NCI-H1092 (cell line): ENCODE measurements around the gene BABAM2.

Experiments
- DNase-seq: peaks from one replicate; lab custom pipeline; 2025; lab: John Stamatoyannopoulos, UW

BABAM2 gene

DNA sequence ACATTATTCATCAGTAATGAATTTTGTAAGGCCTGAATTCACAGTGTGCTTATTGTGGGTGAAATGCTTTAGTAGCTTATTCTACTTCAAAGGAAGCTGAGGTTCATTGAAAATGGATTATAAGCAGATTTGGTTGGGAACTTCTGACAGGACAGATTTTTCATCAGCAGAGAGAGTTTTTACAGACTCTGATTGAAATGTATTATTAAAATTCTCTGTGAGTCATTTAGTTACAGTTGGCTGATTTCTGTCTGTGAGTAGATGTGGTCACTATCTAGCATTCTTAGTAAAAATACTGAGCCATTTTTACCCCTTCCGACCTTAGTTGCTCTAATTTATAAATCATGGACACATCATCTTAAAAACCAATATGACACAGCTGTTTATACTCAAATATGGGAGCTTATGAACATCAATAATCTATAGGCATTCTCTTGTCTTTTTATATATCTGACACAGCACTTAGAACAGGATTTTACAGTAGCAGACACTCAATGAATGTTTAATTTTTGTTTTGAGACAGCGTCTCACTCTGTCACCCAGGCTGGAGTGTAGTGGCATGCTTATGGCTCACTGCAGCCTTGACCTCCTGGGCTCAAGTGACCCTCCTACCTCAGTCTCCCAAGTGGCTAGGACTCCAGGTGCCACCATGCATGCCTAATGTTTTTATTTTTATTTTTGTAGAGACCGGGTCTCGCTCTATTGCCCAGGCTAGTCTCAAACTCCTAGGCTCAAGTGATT is 239.6 kb downstream of the BABAM2 start:
- no peak for DNase-seq

DNA sequence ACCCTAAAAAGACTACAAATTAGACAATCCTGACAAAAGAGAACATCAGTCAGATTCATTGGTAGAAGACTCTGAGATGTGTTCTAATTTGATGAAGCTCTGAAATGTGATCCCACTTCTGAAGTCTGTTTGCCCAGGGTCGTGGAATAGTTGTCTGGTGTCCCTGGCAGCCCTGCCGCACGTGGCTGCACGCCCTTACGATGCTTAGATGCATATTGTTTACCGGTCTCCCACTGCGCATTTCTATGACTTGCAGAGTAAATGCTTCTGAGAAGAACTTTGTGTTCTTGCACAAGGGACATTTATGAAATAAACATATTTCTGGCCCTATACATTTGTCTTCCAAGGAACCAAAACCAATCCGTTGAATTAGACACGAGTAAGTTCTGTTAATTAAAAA is 243.2 kb downstream of the BABAM2 start:
- DNase-seq, result no peak

DNA sequence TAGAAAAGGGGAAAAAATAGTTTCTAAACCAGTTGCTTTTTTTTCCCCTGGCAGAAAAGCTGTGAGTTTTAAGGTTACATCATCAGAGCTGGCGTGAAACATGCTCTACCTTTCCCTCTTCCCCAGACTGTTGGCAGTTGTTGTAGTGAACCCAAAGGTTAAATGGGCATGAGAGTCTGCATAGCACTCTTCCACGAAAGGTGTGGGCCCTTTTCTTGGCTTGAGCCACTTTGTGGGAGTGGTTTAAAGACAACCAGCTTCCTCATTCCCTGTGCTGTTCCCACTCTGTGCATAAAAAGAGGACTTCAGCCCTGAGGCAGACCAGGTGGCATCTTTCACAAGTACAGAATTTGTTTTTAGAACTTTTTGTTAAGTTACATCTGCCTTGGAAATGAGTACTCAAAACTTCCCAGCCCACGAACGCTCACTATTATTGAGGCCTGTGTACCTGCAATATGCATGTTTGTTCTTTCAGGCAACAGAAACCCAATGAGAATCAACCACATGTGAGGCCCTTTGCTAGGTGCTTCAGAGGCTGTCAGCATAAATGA is 243.8 kb downstream of the BABAM2 start:
- DNase-seq, result no peak

DNA sequence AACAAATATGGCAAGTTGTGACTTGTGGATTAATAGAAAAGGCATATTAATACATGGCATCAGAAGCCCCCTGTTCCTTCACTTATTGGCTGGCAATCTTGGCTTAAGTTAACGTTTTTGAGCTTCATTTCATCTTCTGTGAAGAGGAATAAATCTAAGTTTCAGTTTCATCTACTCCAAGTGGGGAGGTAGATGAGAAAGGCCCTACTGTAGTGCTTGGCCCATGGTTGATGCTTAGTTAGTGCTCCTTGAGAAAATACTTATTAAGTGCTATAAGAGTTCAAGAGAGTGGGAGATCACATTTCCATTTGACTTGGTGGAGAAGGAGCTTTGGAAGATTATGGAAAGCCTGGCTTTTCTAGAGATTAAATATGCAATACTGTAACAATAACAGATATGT is 244.3 kb downstream of the BABAM2 start:
- DNase-seq, result no peak

DNA sequence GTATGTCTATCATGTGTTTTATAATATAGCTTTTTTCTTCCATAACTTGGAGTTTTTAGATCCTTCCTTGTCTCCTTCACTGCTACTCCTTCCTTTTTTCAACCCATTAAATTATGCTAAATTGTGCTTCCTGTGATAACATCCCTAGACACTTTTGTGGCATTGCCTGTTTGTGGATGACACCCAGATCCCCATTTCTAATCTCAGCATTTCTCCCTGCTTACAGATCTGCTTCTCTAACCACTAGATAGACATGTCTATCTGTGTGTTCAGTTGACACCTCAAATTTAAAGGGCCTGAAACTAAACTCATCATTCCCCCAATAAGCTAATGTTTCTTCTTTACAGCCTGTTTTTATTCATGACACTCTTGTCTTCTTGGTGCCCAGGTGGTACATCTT is 244.8 kb downstream of the BABAM2 start:
- no peak for DNase-seq

DNA sequence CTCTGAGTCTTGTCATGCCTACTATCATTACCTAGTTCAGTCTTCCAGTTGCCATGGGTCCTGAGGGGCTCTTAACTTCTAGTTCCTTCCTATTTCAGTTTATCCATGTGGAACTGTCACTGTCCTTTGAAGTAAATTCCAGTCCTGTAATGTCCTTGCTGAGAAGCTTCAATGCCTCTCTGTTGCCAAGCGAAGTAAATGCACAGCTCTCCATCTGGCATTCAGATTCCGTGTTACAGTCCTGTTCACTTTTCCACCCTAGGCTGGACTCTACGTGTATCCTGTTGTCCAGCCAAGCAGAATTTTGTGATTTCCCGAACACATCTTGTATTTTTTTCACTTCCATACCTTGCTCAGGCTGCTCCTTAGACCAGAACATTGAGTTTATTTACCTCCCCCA is 245.3 kb downstream of the BABAM2 start:
- no peak for DNase-seq

DNA sequence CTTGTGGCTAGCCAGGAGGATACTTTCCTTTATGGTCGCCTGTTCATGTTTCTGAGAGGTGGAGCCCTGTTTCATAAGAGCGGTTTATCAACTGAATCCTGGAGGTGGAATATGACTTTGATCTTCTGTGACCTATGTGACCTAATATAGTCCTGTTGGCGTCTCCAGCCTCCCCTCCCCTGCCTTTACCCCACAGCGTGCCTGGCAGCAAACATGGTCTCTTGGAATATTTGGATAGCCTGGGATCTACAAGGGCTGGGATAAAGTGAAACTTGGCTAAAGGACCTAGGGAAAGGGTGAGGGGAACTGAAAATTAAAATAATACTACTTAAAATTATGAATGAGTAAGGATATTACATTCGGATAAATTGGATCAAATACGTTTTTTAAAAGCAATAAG is 246.0 kb downstream of the BABAM2 start:
- no peak for DNase-seq

DNA sequence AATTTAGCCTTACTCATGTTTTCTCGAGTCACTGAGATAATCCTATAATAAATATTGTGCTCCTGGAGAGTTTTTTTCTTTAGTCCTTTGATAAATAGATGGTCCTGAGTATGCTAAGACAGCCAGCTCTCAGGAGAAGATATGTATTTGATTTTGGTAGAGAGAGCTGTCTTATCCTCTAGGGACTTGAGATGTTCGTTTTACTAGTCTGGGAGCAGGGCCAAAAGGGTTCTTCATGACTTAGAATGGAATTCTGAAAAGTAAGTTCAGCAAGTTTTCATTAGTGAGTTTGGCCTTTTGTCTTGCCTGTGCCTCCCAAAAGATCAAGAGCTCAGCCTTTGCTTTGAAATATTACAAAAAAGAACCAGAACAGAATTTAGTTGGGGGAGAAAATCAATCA is 246.7 kb downstream of the BABAM2 start:
- no peak for DNase-seq

DNA sequence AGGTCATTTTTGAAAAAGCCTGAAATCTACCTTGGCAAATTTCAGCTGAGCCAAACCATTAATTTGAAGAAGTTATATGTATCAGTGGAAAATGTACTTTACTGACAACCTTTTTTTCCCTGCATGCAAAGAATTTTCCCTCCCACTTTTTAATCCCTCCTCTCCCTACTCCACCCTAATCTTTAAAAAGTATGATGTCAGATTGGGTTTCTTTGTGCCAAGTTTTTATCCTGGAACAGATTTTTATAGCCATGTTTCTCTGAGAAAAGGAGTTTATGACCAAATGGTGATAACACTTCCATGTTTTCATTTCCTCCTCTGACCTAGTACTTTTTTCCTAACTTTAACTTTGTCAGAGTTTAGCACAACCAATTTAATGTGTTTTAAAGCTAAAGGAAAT is 251.9 kb downstream of the BABAM2 start:
- DNase-seq, result no peak

DNA sequence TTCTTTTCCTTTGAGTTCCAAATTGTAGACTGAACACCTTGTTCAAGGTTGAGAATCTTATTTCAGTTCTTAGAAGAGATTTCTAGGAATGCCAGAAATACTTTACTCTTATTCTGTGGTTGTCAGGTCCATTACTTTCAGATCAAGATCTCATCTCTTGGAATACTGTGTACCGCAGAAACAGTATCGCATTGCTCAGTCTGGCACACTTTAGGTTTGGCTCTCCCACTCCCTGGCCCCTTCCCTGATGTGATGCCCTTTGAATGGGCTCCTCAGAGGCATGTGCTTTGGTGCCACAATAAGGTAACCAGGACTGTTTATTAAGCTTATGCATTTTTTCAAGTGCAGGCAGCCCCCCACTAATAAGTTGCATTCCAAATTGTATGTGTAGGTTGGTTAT is 257.5 kb downstream of the BABAM2 start:
- no peak for DNase-seq

DNA sequence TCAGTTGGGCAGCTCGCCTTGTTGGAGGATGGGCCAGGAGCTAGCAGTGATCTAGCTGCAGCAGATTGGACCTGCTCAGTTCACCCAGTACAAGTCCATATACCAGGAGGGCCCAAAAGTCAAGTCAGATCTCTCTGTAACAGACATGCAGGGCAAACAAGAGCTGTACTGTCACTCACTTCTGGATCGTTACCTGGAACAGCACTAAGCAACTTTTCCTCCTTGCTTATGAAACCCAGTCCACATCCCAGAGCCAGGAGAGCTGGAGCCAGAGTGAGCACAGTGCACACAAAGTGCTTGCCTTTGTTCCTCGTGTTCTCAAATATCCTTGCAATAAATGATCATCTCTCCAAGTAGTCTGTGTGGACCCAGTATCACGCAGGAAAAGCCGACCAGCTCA is 258.0 kb downstream of the BABAM2 start:
- DNase-seq, result no peak

DNA sequence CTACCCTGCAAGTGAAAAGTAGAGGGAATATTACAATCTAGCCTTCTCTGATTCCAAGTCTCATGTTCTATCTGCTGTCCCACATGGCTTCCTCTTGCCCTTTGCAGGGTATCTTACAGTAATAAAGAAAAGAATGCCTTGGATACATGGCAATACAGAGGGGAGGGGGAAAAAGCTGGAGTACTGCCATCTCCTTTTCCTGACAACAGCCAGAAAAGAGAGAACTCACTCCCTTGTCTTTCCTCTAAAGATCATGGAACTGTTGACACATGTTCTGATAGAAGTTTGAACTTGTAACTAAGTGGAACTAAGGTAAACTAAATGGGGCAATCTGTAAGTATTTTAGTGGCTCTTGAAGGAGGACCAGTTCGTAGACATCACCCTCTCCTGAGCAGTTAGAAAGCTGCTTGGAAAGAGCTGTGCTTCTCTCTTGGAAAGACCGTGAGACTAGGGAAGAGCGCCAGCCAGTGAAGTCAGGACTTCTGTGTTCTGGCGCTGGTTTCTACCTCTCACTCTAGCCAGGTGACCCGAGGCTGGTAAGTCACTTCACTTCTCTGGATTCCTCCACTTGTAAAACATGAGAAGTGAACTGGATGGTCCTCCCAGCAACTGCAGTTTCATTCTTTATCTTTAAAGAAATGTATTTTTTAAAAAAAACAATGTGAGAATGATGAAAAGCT is 259.8 kb downstream of the BABAM2 start:
- DNase-seq, result no peak

DNA sequence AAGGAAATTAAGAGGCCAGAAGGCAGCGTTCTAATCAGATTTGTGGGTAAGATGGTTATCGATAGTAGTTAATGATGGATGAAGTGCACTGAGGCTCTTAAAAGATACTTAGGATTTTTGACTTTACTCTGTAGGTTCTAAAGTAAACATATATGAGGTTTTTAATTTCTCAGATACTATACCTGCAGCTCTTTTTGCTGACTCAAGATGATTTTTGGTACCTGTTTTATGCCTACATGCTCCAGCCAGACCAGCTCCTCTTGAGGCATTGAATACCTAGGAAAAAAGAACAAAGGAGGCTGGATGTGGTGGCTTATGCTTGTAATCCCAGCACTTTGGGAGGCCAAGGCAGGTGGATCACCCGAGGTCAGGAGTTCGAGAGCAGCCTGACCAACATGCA is 260.5 kb downstream of the BABAM2 start:
- no peak for DNase-seq

DNA sequence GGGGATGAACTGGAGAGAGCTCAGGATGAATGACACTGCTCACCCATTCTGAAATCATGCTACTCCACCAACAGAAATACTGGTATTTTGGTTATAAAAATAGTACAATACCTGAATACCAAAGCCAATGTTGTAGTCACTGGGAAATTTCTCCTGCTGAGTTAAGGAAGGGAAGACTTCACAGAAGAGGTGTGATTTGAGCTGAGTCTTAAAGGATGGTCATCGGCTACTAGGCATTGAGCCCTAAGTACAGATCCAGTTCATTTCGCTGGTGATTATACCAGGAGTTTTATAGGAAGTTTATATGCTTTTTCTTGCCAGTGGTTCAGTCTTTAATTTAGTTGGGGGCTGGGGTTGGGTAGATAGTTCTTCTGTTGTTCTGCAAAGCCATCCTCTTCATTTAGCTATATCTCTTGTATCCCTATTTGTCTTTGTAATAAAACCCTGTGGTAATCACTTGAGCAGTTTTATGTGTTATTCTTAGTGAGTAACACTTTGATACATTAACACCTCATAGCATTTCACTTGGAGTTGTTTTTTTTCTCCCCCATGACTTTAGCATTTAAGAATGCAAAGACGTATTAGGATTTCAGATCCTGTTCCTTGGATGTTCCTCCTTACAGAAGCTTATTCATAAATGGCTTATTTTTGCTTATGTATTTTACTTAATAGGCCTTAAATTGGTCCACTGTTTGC is 262.2 kb downstream of the BABAM2 start:
- DNase-seq, result no peak

DNA sequence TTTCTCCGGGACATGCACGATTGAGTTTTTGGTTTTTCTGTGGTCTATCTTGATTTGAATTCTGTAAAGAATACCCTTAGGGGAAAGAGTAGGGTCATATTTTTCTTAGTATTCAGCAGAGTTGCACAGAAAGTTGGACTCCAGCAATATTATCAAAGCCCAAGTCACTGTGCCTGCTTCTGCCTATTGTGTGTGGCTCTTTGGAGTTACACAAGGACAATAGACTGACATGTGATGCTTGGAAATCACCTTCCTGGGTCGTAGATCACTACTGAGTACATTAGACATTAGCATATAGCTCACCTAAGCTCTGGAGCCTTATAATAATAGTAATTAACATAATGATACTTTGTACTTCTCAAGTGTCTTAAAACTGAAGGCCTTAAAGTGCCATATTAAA is 263.3 kb downstream of the BABAM2 start:
- DNase-seq, result no peak

DNA sequence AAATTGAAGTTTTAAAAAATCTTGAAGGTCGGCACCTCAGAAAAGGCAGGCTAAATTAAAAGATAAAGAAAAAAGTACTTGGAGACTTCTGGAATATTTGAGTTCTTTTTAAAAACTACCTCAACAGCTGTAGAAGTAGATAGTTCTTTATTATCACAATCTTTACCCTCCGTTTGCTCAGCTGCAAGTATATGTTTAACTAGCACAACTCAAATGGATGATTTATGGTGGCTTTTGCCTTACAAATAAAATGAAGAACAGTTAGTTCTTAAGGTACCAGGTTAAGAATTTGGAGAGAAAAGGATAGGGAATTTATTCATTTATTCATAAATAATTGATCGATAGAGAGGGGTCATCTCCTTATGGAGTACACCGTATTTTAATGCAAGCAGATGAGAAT is 264.6 kb downstream of the BABAM2 start:
- no peak for DNase-seq

DNA sequence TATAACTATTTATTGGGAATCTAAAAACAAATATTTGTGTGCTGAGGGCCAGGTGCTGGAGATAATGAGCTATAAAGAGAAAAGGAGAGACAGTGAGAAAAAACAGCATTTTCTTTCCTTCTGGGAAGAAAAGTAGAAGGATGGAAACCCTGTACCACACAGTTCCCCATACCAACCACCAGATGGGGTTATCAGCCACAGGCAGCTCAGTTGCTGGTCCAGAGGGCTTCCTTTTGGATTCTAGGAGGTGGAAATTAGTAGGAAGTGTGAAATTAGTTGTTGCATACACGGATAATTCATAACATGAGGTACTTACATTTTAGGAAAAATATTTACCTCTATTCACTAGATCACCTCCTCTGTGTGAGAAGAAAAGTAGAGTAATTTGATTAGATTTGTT is 265.1 kb downstream of the BABAM2 start:
- DNase-seq, result no peak

DNA sequence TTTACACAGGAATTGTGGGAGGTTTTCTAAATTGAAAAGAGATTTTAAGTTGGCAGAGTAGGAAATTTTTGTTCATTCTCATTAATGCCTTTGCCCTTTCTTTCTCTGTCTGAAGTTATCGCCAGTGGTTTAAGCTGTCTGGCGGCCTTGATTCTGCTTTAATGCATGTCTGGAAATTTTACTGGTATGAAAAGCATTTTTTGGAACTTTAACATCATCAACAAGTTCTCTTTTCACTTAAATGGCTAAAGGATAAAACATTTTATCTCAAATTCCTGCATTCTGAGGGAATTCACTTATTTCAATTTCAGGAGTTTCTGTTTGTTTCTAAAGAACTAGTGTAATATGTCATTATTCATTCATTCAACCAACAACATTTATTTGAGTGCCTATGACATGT is 268.3 kb downstream of the BABAM2 start:
- DNase-seq, result no peak

DNA sequence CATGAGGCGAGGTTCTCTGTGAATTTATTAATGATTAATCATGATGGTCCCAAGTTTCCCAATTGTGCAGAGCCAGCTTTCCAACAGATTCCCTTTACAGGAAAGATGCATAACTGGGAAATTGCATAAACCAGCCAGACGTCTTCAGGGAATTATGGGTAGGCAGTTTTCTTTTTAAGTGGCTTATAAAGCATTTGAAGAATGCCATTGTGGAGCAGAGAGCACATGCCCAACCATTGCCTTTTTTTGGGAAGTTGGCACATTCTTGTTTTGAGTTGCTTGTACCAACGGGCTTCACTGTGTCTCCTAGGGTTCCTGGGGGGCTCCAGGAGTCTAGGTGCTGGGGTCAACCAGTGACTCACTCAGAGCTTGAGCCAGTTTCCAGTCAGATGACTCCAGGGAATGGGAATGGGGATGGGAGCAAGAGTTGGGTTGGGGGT is 270.5 kb downstream of the BABAM2 start:
- no peak for DNase-seq

DNA sequence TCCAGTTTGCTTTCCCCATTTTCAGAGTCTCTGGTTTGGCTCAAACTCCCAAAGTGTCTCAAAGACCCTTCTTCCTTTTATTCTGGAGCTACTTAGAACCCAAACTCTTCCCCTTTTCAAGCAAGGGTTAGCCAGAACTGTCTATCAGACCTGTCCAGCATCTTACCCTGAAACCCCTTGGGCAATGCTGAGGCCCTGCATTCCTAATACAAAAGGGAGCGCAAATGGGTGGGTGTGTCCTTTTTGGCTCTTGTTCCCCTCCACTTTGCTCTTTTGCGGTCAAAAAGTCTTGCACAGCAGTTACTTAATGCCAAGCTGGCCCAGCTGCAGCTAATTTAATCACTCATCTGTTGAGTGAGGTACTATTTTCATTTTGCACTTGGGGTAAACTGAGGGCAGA is 270.9 kb downstream of the BABAM2 start:
- DNase-seq, result no peak

DNA sequence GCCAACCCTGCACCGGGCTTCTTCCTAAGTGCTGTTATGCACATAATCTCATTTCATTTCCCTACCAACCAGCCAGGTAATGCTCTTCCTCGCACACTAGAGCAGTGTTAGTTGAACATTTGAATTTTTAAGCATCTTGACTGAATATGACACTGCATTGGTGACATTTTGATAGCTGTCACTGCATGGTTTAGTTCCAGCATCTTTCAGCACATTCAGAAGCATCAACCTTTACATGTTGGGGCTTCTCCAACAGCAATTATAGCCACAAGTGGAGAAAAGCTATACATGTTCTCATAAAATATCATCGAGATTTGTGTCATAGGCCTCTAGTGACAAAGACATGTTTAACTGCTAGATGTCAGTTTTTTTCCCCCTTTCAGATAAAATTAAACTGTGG is 272.0 kb downstream of the BABAM2 start:
- no peak for DNase-seq

DNA sequence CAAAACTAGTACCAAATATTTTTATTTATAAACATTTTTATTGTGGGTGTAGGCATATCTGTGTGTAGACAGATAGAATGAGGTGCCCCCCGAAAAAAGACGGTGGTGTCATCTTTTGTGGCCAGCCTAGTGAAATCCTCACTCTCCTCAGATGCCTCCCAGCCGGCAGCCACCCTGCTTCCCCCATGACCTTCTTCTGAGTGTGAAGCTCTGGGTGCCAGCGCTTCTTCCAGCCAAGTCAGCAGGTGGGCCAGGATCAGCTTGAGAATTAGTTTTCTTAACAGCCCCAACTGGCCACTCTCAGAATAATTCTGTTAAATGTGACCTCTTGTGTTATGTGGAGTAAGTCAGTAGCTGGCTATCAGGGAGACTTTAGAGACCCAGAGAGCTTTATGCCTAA is 272.5 kb downstream of the BABAM2 start:
- no peak for DNase-seq
